A673 (cell line): ENCODE measurements around the gene EIF4EBP3.

Experiments used
- CTCF ChIP-seq: fragments of 300-800, 200-600 bp; sonication (generic); conservative IDR thresholded peaks from 2 replicates; pipeline ENCODE4 v1.5.1; 2017; ENCODE audit warnings: low read depth, mild to moderate bottlenecking, antibody characterized with exemption, low read length, moderate library complexity, mixed read lengths
- EZH2 ChIP-seq: fragments of 200-600 bp; sonication (generic); IDR thresholded peaks from 2 replicates; pipeline ENCODE4 v1.6.1; 2017; ENCODE audit warnings: borderline replicate concordance, low read depth, mild to moderate bottlenecking, mixed read lengths, antibody characterized with exemption, low read length; ENCODE audit not compliant: poor library complexity, severe bottlenecking

- TF ChIP-seq CTCF (no peak), EZH2 (no peak)
These were observed 14.5 kb downstream of the EIF4EBP3 start for GRCh38 chr5:140561753-140562523.
